Stomach (tissue), 9 donors: Measurements from ENCODE around the gene RASL10A. TPM values are rescaled to one million over a fixed set of nuclear protein-coding genes. Genes with fewer than 3 reads are reported as not detected.
A peak's percentile ranks its signal among the peaks of the same experiment; 100 is the strongest.

ENCODE experiments used
- DNase-seq, 2 donors: peaks; one replicate each; pipeline versions ENCODE4 v3.0.0 to v3.0.0-alpha.2; 2013 to 2019
- H3K27ac ChIP-seq, 5 donors: fragments of 200-600 bp in 4 of 5; sonication (generic) in 4 of 5; one replicate each; pipeline ENCODE4 v1.5.1; 2013 to 2019; ENCODE audit warnings: mild to moderate bottlenecking in 1 of 5, moderate library complexity in 1 of 5
- H3K27me3 ChIP-seq, 3 donors: fragments of 200-600 bp; sonication (generic); one replicate each; pipeline ENCODE4 v1.5.1; 2017 to 2019; ENCODE audit warnings: mixed run types in 1 of 3
- H3K36me3 ChIP-seq, 4 donors: fragments of 200-600 bp; sonication (generic); 1 replicate in 3 of 4; 2 replicates in 1 of 4; pipeline ENCODE4 v1.5.1; 2016 to 2019
- H3K4me1 ChIP-seq, 4 donors: fragments of 200-600 bp; sonication (generic); one replicate each; pipeline ENCODE4 v1.5.1; 2016 to 2019
- H3K4me3 ChIP-seq, 4 donors: fragments of 200-600 bp; sonication (generic) in 3 of 4; one replicate each; pipeline ENCODE4 v1.5.1; 2016 to 2019; ENCODE audit warnings: mild to moderate bottlenecking in 1 of 4
- H3K9me3 ChIP-seq, 4 donors: fragments of 200-600 bp; sonication (generic); one replicate each; pipeline ENCODE4 v1.5.1; 2016 to 2019
- EP300 ChIP-seq: sonication (generic); formaldehyde crosslinking; IDR thresholded peaks from one replicate; pipeline ENCODE4 v1.6.1; 2017; ENCODE audit warnings: antibody characterized with exemption
- POLR2A ChIP-seq, 4 donors: fragments of 450-650 bp; IDR thresholded peaks; one replicate each; pipeline ENCODE4 v1.6.1; 2016; ENCODE audit warnings: antibody characterized with exemption in 4 of 4, control low read depth in 2 of 4, mild to moderate bottlenecking in 1 of 4, moderate library complexity in 1 of 4
- POLR2AphosphoS5 ChIP-seq, 3 donors: sonication (generic); formaldehyde crosslinking; IDR thresholded peaks; one replicate each; pipeline ENCODE4 v1.6.1; 2016; ENCODE audit warnings: antibody characterized with exemption in 3 of 3
- WGBS, 5 donors: extraction: QIAGEN DNeasy Blood & Tissue Kit in 3 of 5; methylation state at CpG; one replicate each; pipeline versions ENCODE4 v1.1.5 to v1.1.7; 2013 to 2018; 5-methylcytosine and 5-hydroxymethylcytosine counted together
- intact Hi-C: fragments of 100-400 bp; cut with DNase I; formaldehyde crosslinking; loops from one replicate; pipeline ENCODE4 v1.15.1; 2023; ENCODE audit warnings: low total_unique reads
- polyA plus RNA-seq, 3 donors: library from polyadenylated mRNA; stranded (reverse); fragments of 200-250 nt; gene quantifications; one replicate each; pipeline ENCODE4 v1.2.3, GENCODE V29; 2013
- total RNA-seq, 5 donors: library from RNA; depleted of rRNA; stranded (reverse); fragments of >200 nt; gene quantifications; one replicate each; pipeline versions ENCODE4 v1.1.0 to v1.2.3, GENCODE V29; 2014 to 2016
- TF ChIP-seq, protein P1 (sequence below), 7 experiments: fragments of 450-650 bp in 4 of 7; fragments of 200-600 bp in 3 of 7; sonication (generic) in 3 of 7; IDR thresholded peaks; one replicate each; pipeline ENCODE4 v1.5.1; 2016 to 2019; ENCODE audit warnings: antibody characterized with exemption in 7 of 7, control low read depth in 2 of 7, mild to moderate bottlenecking in 1 of 7
- donor health status: healthy with polysubstance abuse.
- donor health status: Bipolar disorder and iron deficiency.
- donor health status: healthy.

Gene RASL10A
- total and polyA plus RNA-seq, 8 donors, result 0.19 to 3.5 (median 0.57) TPM; not detected in 4

DNA sequence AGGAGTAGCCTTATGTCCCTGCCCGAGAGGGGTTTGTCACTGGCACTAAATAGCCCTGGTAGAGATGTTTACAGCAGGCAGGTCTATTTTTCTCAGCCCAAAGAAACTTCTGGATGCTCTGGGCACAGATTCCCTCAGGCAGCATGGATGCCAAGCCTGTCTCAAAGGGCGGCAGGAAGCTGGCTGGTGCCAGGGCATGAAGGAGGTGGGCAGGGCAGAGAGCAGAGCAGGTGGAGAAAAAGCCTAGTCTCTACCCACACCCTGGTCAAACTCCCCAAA, 13.2 kb downstream of the RASL10A start:
- peak overlapping the region; percentile 19 to 62 (median 50) for H3K27ac ChIP-seq
- WGBS, 5 donors, result 37 to 50% (median 43%) methylated on average over 2 of the region's 2 CpGs

DNA sequence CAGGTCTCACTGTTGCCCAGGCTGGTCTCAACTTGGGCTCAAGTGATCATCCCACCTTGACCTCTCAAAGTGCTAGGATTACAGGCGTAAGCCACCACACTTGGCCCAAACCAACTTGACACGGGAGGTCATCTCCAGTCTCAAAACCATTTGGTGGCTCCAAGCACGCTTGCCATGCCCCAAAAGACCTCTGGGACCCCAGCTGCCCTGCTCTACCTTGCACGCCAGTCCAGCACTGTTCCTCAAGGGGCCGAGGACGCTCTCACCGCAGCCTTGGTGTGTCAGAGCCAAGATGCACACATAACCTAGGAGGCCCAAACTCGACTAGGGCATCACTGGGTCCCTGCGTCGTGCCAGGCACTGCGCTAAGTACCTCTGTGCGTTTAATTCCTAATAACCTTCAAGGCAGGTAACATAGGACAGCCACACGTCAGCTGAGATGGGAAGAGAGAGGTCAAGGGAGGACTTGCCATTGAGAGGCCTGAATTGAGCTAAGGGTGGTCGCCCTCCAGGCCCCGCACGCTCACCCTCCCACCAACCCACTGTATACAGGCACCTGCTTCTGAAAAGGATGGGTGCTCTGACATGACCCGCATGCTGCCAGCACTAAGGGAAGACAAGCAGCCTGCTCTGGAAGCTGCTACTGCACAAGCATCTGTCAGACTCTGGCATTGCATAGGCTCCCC, 13.6 kb downstream of the RASL10A start:
- intact Hi-C loops, result no loop called here
- DNase-seq, result no peak
- Histone ChIP-seq H3K4me3 (no peak overlapping the region), H3K4me1 (peaks cover 14 to 41% (median 31%) of the 10 kb centered on the region in 4 donors), H3K27me3 (peaks cover 0 to 3% (median 0%) of the 10 kb centered on the region in 3 donors), H3K36me3 (peaks cover 37 to 50% (median 47%) of the 10 kb centered on the region in 4 donors), H3K9me3 (no peaks in the 10 kb centered on the region), H3K27ac (peak overlapping the region in 3 of 5 donors; percentile 50 to 62 (median 55))
- TF ChIP-seq POLR2AphosphoS5 (IDR thresholded peaks at IDR 0.05), result no peak
- TF ChIP-seq, protein P1, sequence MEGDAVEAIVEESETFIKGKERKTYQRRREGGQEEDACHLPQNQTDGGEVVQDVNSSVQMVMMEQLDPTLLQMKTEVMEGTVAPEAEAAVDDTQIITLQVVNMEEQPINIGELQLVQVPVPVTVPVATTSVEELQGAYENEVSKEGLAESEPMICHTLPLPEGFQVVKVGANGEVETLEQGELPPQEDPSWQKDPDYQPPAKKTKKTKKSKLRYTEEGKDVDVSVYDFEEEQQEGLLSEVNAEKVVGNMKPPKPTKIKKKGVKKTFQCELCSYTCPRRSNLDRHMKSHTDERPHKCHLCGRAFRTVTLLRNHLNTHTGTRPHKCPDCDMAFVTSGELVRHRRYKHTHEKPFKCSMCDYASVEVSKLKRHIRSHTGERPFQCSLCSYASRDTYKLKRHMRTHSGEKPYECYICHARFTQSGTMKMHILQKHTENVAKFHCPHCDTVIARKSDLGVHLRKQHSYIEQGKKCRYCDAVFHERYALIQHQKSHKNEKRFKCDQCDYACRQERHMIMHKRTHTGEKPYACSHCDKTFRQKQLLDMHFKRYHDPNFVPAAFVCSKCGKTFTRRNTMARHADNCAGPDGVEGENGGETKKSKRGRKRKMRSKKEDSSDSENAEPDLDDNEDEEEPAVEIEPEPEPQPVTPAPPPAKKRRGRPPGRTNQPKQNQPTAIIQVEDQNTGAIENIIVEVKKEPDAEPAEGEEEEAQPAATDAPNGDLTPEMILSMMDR (IDR thresholded peaks at IDR 0.05), result no peak
- no peak for TF ChIP-seq EP300
- TF ChIP-seq POLR2A (IDR thresholded peaks at IDR 0.05), result no peak
- 73 to 86% (median 79%) methylated on average over 10 to 17 of the region's 17 CpGs for WGBS, 5 donors

More for the DNA sequence above, 13.2 kb downstream of the RASL10A start:
- Histone ChIP-seq H3K4me1 (peaks cover 14 to 44% (median 35%) of the 10 kb centered on the region in 4 donors), H3K9me3 (no peaks in the 10 kb centered on the region), H3K36me3 (peaks cover 33 to 45% (median 43%) of the 10 kb centered on the region in 4 donors), H3K27me3 (peaks cover 0 to 7% (median 0%) of the 10 kb centered on the region in 3 donors), H3K4me3 (no peak overlapping the region)
- TF ChIP-seq, protein P1 (IDR thresholded peaks at IDR 0.05), result no peak
- no peak for TF ChIP-seq EP300
- no peak for TF ChIP-seq POLR2A (IDR thresholded peaks at IDR 0.05)
- no peak for TF ChIP-seq POLR2AphosphoS5 (IDR thresholded peaks at IDR 0.05)
- intact Hi-C loops, result no loop called here
- no peak for DNase-seq

DNA sequence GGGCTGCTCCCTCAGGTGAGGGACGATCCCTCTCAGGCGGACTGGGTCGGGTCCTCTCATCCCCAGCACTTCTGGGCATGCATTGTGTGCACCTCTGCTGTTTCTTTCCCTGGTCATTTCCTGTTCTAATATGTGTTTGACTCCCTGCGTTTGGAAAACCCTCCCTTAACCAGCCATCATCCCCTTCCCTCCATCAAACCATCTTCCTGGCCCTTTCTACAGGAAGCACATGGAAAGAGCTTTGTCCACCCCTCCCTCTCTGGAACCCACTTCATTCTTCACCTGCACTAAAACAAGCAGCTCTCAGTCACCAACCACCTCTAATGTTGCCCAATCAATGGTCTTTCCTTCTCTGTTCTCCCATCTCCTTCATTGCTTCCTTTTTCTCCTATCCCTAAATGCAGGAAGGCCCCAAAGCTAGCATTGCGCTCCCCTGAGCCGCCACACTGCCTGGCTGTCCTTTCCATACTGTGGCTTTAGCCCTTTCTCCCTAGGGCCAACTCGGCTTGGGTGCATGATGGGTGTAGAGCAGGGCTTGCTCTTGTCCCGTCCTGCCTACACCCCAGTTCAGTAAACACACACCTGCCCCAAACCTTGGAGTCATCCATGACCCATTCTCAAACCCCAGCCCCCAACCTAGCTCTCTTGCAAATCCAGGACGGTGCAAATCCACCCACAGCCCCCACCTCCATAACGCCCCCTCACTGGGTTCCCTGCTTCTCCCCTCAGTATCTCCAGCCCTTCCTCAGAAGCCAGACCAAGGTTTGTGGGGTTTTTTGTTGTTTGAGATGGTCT, 14.5 kb downstream of the RASL10A start:
- peaks cover 13 to 32% (median 23%) of the 10 kb centered on the region in 4 donors for H3K4me1 ChIP-seq
- DNase-seq, result no peak
- H3K9me3 ChIP-seq, result no peaks in the 10 kb centered on the region
- H3K27ac ChIP-seq, result peak overlapping the region in 1 of 5 donors; percentile 8
- no peaks in the 10 kb centered on the region for H3K27me3 ChIP-seq
- H3K4me3 ChIP-seq, result no peak overlapping the region
- intact Hi-C loops, result no loop called here
- WGBS, 5 donors, result 64 to 76% (median 71%) methylated on average over 10 of the region's 10 CpGs
- peaks cover 46 to 59% (median 56%) of the 10 kb centered on the region in 4 donors for H3K36me3 ChIP-seq
- TF ChIP-seq POLR2AphosphoS5 (IDR thresholded peaks at IDR 0.05) (no peak), POLR2A (IDR thresholded peaks at IDR 0.05) (no peak), EP300 (no peak)
- TF ChIP-seq, protein P1 (IDR thresholded peaks at IDR 0.05), result no peak

DNA sequence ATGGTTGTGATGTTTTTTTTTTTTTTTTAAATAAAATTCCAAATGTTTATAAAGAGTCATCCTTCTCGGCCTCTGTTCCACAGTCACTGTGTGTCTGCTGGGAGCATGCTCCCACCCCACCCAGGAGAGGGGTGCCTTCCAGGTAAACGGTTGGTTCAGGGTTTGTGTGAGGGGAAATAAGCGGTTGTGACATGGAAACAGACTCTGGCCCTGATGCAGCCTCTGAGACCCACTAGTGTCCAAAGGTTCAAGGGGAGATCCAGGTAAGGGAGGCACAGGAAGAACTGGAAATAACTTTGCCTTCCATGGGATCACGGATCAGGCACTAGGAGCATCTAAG, 15.1 kb downstream of the RASL10A start:
- Histone ChIP-seq H3K4me3 (no peak overlapping the region), H3K27me3 (no peaks in the 10 kb centered on the region), H3K27ac (peak overlapping the region in 1 of 5 donors; percentile 8), H3K4me1 (peaks cover 10 to 27% (median 19%) of the 10 kb centered on the region in 4 donors), H3K9me3 (no peaks in the 10 kb centered on the region), H3K36me3 (peaks cover 52 to 64% (median 62%) of the 10 kb centered on the region in 4 donors)
- 62 to 69% (median 67%) methylated on average over 4 of the region's 4 CpGs for WGBS, 5 donors
- TF ChIP-seq, protein P1 (IDR thresholded peaks at IDR 0.05), result no peak
- TF ChIP-seq POLR2AphosphoS5 (IDR thresholded peaks at IDR 0.05) (no peak), EP300 (no peak), POLR2A (IDR thresholded peaks at IDR 0.05) (no peak)
- no peak for DNase-seq
- intact Hi-C loops, result no loop called here
